ENCODE measurements around the gene ALKBH6. TPM values are rescaled to one million over a fixed set of nuclear protein-coding genes. Genes with fewer than 3 reads are reported as not detected.

ALKBH6 gene
- total RNA-seq, 4 donors from 2014 or later, result 16.7 to 31.1 (median 18.6) TPM

- no peak for TF ChIP-seq CTCF (IDR thresholded peaks at IDR 0.05; ENCODE audit: low read depth)
These were observed 4.2 kb downstream of the ALKBH6 start for GRCh38 chr19:36009633-36010379.

- no peak for TF ChIP-seq CTCF (IDR thresholded peaks at IDR 0.05; ENCODE audit: low read depth)
These were observed 4.8 kb downstream of the ALKBH6 start for GRCh38 chr19:36009220-36009619.

DNA sequence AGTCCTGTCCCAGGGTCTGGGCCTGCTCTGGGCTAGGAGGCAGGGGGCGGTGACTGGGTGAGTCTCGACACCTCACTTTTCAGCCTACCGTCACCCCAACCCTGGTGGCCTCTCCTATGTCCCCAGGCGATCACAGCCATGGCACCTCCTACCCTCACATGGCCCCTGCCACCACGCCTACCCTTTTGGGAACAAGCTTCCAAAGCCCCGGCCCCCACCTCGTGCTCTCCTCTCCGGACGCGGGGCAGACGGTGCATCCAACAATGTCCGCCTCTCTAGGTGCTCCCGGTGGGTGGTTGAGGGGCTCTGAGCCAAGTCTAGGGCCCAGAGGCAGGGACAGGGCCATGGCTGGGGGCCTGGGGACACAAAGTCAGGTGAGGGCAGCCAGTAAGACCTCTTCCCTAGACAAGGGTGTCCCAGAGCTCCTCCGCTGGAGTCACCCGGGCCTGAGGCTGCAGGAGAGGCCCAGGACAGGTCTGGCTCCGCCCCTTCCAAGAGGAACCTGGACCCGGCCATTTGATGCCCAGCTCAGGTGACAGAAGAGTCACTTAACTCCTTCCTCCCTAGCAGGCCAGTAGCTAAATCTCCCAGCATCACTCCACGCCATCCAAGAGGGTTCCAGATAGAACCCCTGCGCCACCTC, 5.6 kb downstream of the ALKBH6 start, which contains the start of gene SYNE4:
TSS of gene SYNE4 (minus strand) at position 478 of the 643 bp plus-strand sequence. CDS start at position 346, 132 bp downstream.
- no peak for TF ChIP-seq CTCF (IDR thresholded peaks at IDR 0.05; ENCODE audit: low read depth)

DNA sequence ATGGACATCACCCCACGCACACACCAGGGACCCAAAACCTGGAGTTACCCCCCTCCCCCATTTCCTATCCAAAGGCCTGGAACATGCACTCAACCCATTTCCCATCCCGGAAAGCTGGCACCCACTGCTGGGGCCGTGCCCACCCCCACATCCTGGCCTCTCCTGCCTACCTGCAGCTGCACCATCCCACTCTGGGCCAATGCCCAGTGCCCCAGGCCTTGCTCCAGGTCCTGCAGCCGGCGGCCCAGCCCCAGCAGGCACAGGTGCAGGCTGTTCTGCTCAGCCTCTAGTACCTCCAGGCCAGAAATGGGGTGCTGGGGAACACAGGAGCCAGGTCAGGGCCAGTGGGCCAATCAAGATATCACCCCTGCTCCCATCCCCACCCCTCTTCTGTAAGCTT, 7.1 kb downstream of the ALKBH6 start:
- TF ChIP-seq CTCF (IDR thresholded peaks at IDR 0.05; ENCODE audit: low read depth), result no peak

- no peak for TF ChIP-seq CTCF (IDR thresholded peaks at IDR 0.05; ENCODE audit: low read depth)
These were observed 10.7 kb downstream of the ALKBH6 start for GRCh38 chr19:36003284-36003683.

GRCh38 chr19:36001605-36002004, 12.4 kb downstream of the ALKBH6 start:
- no peak for TF ChIP-seq CTCF (IDR thresholded peaks at IDR 0.05; ENCODE audit: low read depth)

GRCh38 chr19:35996777-35997176, 17.2 kb downstream of the ALKBH6 start:
- TF ChIP-seq CTCF (IDR thresholded peaks at IDR 0.05; ENCODE audit: low read depth), result no peak
